KOPT-K1 (cell line): ENCODE measurements around the gene RFPL4A.
"Not testable (repeated sequence)": the region's sequence is repeated elsewhere in the genome, so short reads cannot be mapped to it uniquely, and the experiment has no call there.

Experiments
- H3K27ac ChIP-seq: fragments of 200-600 bp; sonication (generic); 2 replicates; pipeline ENCODE4 v1.5.1; 2016; ENCODE audit warnings: antibody characterized with exemption, mild to moderate bottlenecking, low read depth, low read length; ENCODE audit not compliant: poor library complexity, severe bottlenecking
- H3K36me3 ChIP-seq: fragments of 200-600 bp; sonication (generic); 2 replicates; pipeline ENCODE4 v1.5.1; 2017; ENCODE audit warnings: antibody characterized with exemption, mild to moderate bottlenecking, low read length, moderate library complexity; ENCODE audit not compliant: insufficient read depth
- H3K9me3 ChIP-seq: fragments of 200-600 bp; sonication (generic); 2 replicates; pipeline ENCODE4 v1.5.1; 2017; ENCODE audit warnings: antibody characterized with exemption, low read length, mild to moderate bottlenecking; ENCODE audit not compliant: insufficient read depth, poor library complexity, severe bottlenecking

RFPL4A gene

DNA sequence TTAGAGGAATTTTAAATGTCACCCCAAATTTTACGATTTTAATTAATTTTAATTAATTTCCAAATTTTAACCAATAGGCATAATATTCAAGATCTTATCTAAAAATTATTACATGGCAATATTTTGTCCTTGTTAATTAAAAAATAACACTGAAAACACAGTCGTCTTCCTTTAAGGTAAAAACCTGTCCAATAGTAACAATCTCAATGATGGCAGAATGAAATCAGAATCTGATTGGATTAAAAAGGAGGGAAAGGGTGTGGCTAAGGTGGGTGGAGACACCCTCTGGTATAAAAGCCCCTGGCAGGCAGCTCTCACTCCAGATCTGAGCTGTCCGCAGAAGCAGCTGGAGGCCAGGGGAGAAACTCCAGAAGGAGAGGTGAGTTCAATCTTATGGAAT is at the start of gene RFPL4A:
Gene RFPL4A, plus strand, starts transcription at position 301 of the 400 bp plus-strand sequence. CDS start 2,704 bp downstream, outside the sequence.
- H3K27ac ChIP-seq, H3K9me3 ChIP-seq, H3K36me3 ChIP-seq: not testable (repeated sequence)

DNA sequence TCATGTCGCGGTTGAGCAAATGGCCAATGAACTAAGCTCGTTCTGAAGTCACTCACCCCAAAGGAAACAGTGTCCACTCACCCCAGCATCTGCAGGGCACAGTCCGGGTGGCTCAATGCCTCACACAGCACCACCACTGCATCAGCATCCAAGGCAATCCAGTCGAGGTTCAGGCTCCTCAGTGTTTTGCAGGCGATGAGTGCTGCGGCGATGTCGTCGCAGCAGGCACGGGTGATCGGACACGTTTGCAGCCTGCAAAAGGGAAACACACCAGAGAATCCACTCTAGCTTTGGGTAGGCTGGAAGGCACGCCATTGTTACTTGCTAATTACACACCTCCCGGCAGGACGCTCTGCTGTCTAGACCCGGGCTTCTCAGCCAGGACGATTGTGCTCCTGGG is 47.2 kb upstream of the RFPL4A start:
- Histone ChIP-seq H3K36me3 (no peaks in the 10 kb centered on the region), H3K9me3 (peaks cover 5% of the 10 kb centered on the region), H3K27ac (no peak overlapping the region)

DNA sequence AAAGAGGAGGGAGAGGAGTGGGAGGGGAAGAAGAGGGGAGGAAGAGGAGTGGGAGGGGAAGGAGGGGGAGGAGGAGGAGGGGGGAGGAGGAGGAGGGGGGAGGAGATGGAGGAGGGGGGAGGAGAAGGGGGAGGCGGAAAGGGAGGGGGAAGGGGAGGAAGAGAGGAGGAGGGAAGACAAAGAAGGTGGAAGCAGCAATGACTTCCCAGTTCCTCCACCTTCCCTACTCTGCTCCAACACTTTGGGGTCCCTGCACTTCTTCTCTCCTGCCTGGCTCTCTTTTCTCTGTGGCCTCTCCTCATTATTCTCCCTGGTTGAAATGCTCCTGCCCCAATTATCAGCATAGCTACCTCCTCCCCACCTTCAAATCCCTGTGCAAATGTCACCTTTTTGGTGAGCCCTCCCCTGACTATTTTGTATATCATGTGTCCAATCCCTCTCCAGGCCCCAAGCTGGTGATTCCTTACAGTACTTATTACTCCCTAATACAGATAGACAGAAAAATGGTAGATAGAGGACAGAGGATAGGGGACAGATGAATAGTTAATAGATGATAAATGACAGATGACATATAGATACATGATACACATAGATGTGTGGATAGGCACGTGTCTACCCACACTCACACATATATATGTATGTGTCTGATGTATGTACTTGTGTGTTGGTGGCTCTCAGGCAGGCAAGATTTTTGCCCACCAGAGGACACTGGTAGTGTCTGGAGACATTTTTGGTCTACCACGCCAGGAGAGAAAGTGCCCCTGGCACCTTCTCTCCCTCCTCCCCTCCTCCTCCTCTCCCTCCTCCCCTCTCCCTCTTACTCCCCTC is 45.9 kb upstream of the RFPL4A start:
- no peaks in the 10 kb centered on the region for H3K36me3 ChIP-seq
- H3K27ac ChIP-seq: no peak overlapping the region
- H3K9me3 ChIP-seq: peaks cover 5% of the 10 kb centered on the region

DNA sequence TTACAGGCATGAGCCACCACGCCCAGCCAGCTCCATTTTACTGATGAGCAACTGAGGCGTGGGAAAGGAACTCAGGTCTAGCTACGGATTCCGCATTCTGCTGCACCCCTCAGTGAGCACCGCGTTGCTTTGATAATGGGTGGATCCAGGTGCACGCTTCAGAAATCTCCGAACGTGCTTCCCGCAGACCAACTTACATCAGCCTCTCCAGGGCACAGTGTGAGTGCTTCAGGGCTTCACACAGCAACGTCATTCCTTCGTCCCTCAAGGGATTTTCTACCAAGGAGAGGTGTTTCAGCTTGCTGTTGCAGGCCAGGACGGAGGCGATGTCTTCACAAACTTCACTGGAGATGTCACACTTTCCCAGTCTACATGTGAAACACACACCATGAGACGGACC is 42.4 kb upstream of the RFPL4A start:
- H3K36me3 ChIP-seq: no peaks in the 10 kb centered on the region
- H3K9me3 ChIP-seq: peaks cover 27% of the 10 kb centered on the region
- no peak overlapping the region for H3K27ac ChIP-seq

DNA sequence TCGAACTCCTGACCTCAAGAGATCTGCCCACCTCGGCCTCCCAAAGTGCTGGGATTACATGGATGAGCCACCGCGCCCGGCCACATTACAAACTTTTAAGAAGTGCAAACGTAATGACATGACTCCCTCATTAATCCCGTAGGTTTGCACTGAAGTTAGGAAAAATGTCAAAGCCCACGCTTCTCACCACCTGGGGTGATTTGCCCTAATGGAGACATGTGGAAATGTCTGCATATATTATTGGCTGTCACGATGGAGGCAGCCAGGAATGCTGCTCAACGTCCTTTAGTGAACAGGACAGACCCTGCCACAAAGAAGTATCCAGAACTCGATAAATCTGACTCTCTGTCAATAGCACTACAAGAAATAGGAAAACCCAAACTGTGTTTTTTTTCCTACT is 41.6 kb upstream of the RFPL4A start:
- peaks cover 34% of the 10 kb centered on the region for H3K9me3 ChIP-seq
- H3K27ac ChIP-seq: no peak overlapping the region
- H3K36me3 ChIP-seq: no peaks in the 10 kb centered on the region

DNA sequence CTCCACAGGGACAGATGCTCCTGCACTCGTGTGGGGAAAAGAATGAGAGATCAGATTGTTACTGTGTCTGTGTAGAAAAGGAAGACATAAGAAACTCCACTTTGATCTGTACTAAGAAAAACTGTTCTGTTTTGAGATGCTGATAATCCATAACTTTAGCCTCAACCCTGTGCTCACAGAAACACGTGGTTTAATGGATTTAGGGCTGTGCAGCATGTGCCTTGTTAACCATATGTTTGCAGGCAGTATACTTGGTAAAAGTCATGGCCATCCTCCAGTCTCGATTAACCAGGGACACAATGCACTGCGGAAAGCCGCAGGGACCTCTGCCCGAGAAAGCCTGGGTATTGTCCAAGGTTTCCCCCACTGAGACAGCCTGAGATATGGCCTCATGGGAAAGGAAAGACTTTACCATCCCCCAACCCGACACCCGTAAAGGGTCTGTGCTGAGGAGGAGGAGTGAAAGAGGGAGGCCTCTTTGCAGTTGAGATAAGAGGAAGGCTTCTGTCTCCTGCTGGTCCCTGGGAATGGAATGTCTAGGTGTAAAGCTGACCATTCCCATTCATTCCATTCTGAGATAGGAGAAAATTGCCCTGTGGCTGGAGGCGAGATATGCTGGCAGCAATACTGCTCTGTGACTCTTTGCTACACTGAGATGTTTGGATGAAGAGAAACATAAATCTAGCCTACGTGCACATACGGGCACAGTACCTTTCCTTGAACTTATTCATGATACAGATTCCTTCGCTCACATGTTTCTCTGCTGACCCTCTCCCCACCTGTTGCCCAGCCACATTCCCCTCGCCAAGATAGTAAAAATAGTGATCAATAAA is 40.8 kb upstream of the RFPL4A start:
- not testable (repeated sequence) for H3K36me3 ChIP-seq, H3K27ac ChIP-seq
- H3K9me3 ChIP-seq: peaks cover 39% of the 10 kb centered on the region

DNA sequence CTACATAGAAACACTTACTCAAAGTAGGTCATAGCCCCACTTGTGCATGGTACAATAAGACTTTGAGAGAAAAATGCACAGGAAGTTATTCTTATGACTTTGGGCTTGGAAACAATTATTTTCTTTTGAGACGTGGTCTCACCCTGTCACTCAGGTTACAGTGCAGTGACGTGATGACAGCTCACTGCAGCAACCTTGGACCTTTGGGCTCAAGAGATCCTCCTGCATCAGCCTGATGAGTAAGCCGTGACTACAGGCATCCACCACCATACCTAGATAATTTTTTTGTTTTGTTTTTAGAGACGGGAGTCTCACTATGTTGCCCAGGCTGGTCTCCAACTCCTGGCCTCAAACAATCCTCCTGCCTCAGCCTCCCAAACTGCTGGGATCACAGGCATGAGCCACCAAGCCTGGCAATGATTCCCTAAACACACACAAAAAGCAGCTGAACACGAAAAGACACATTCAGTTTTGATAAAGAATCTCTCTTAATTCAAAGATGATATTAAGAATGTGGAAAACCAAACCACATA is 38.6 kb upstream of the RFPL4A start:
- peaks cover 34% of the 10 kb centered on the region for H3K9me3 ChIP-seq
- no peaks in the 10 kb centered on the region for H3K36me3 ChIP-seq

DNA sequence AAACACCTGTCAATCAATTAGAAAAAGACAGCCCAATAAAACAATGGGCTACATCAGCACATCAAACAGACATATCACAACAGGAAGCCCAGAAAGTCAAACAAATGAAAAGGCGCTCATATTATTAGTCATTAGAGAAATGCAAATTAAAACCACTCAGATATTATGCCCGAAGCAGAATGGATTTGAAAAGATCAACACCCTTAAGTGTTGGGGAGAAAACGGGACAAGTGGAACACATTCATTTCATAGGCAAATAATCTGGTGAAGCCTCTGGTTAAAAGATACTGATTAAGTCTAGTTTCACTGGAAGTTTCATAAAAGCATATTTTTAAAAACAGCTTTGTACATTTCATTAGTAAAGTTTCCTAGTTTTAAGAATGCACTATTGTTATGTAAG is 38.1 kb upstream of the RFPL4A start:
- H3K9me3 ChIP-seq: peaks cover 34% of the 10 kb centered on the region

More for the DNA sequence above, 38.6 kb upstream of the RFPL4A start:
- H3K27ac ChIP-seq: no peak overlapping the region

DNA sequence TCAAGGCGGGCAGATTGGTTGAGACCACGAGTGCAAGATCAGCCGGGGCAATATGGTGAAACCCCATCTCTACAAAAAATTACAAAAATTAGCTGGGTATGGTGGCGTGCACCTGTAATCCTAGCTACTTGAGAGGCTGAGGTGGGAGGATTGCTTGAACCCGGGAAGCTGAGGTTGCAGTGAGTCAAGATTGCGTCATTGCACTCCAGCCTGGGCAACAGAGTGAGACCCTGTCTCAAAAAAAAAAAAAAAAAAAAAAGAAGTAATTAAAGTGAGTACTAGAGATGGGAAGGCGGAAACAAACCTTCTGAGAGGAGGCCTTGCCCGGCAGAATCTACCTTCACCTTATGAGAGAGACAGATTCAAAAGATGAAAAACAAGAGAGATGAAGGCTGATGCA is 35.4 kb upstream of the RFPL4A start:
- Histone ChIP-seq H3K36me3 (no peaks in the 10 kb centered on the region), H3K27ac (no peak overlapping the region), H3K9me3 (peaks cover 34% of the 10 kb centered on the region)

More for the DNA sequence above, 38.1 kb upstream of the RFPL4A start:
- Histone ChIP-seq H3K36me3 (no peaks in the 10 kb centered on the region), H3K27ac (no peak overlapping the region)

DNA sequence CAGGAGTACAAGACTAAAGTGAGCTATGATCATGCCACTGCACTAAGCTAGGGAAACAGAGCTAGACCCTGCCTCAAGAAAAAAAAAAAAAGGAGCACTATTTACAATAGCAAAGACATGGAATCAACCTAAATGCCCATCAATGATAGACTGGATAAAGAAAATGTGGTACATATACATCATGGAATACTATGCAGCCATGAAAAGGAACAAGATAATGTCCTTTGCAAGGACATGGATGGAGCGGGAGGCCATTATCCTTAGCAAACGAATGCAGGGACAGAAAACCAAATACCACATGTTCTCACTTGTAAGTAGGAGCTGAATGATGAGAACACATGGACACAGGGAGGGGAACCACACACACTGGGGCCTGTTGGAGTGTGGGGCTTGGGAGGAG is 28.5 kb upstream of the RFPL4A start:
- H3K27ac ChIP-seq, H3K36me3 ChIP-seq, H3K9me3 ChIP-seq: not testable (repeated sequence)

DNA sequence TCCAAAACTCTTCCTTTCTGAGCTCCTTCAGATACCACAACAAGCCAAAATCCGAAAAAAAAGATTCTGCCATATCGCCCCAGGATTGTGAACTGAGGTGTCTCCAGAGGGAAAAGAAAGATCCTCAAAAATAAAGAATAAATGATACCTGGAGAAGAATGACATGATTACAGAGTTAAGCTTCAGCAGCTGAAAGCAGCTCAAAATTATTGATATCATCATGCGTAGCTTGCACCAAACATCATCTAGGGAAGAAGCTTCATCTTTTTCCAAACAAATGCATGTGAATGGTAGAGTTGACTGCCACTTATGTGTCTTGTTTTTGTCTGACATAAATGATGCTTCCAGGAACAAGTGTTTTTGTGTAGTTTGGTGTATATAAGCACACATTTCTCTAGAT is 20.6 kb upstream of the RFPL4A start, which contains the start of gene NLRP9:
Gene NLRP9, minus strand, starts transcription at position 101 of the 400 bp plus-strand sequence. Its CDS starts 28 bp downstream, at position 73.
- Histone ChIP-seq H3K9me3 (no peaks in the 10 kb centered on the region), H3K27ac (no peak within 1 kb of the TSS), H3K36me3 (no peaks in the 10 kb centered on the region)

DNA sequence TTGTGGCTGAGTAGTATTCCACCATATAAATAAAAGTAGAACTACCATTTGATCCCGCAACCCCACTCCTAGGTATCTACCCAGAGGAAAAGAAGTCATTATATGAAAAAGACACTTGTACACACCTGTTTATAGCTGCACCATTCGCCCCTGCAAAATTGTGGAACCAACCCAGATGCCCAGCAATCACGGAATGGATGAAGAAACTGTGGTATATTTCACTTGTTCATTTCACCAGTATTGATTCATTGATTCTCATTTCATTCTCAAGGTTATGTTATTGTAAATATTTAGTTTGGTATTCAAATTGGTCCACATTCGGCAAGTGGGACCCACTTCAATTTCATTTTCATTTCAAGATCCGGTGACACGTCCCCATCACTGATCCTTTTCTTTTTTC is 8.2 kb upstream of the RFPL4A start:
- peaks cover 8% of the 10 kb centered on the region for H3K9me3 ChIP-seq
- H3K27ac ChIP-seq: no peak overlapping the region
- no peaks in the 10 kb centered on the region for H3K36me3 ChIP-seq

DNA sequence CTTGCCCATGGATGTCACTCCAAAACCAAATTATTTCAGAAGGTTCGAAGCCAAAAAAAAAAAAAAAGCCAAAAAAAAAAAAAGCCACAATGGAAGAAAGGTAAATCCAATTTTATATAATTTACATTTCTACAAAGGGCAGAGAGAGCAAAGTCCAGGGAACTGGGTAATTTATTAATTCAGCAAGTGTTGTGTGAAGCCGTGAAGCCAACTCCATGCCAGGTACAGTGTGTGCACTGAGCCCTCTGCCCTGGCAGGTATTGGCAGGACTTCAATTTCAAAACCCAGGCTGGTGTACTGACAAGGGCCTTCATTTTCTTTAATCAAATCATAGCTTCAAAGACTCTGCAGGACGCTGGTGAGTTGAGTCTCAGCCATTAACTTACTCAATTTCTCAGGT is 5.5 kb upstream of the RFPL4A start:
- Histone ChIP-seq H3K27ac (no peak overlapping the region), H3K9me3 (peaks cover 12% of the 10 kb centered on the region), H3K36me3 (no peaks in the 10 kb centered on the region)

DNA sequence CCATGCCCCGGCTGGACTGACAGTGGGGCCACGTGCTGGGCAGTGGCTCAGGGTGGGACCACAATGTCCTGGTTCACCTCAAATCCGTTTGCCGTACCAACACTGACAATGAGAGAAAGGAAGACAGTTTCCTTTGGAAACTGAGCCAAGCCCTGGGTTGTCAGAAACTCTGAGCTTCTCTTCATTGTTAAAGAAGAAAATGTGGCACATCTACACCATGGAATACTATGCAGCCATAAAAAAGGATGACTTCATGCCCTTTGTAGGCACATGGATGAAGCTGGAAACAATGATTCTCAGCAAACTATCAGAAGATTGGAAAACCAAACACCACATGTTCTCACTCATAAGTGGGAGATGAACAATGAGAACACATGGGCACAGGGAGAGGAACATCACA is 2.1 kb upstream of the RFPL4A start:
- H3K27ac ChIP-seq, H3K9me3 ChIP-seq, H3K36me3 ChIP-seq: not testable (repeated sequence)

DNA sequence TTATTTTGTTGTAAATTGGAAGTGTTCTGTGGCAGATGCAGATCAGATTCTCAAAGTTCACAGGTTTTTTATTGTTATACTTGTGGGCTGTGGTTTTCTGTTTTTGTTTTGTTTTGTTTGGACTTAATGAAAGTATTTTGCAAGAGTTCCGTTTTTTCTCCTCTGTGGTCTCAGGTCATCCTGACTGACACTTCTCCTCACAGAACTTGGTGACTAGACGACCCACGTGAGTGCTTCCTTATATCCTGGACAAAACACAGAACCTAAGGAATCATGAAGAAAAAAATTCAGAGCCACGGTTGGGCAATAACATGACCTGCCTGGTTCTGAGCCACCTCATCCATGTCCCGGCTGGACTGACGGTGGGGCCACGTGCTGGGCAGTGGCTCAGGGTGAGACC is 7.6 kb downstream of the RFPL4A start:
- Histone ChIP-seq H3K36me3 (no peaks in the 10 kb centered on the region), H3K9me3 (peaks cover 10% of the 10 kb centered on the region), H3K27ac (no peak overlapping the region)
